Stimulated activated CD8-positive, alpha-beta memory T cell treated with anti-CD3 and anti-CD28 coated beads, Interleukin-4, amount 100 ng/mL, for 24 hours (primary cell): ENCODE data around the gene PYGO1.
"Not testable (repeated sequence)": the region's sequence is repeated elsewhere in the genome, so short reads cannot be mapped to it uniquely, and the experiment has no call there.

Source experiments
- DNase-seq: peaks from one replicate; pipeline ENCODE4 v3.0.0-alpha.2; 2020; ENCODE audit warnings: low read depth

PYGO1 gene

DNA sequence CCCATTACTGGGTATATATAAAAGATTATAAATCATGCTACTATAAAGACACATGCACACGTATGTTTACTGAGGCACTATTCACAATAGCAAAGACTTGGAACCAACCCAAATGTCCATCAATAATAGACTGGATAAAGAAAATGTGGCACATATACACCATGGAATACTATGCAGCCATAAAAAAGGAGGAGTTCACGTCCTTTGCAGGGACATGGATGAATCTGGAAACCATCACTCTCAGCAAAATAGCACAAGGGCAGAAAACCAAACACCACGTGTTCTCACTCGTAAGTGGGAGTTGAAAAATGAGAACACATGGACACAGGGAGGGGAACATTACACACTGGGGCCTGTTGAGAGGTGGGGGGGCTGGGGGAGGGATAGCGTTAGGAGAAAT is 82.7 kb downstream of the PYGO1 start:
- DNase-seq, result not testable (repeated sequence)

DNA sequence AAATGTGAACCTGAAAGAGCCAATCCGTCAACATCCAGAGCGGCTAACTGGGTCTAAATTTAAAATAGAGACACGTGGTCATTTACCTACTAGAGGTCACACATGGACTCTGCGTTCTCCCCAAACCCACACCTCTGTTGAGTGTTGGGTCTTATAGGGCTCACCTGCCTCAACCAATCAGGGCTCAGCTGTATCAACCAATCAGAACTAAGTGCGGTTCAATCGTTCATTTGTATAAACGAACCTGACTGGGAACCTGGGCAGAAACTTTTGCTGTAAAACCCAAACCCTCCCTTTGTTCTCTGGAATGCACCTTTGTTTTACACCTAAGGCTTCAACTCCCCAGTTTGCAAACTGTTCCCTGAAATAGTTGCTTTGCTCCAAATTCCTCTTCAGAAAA is 89.0 kb downstream of the PYGO1 start:
- DNase-seq, result no peak

DNA sequence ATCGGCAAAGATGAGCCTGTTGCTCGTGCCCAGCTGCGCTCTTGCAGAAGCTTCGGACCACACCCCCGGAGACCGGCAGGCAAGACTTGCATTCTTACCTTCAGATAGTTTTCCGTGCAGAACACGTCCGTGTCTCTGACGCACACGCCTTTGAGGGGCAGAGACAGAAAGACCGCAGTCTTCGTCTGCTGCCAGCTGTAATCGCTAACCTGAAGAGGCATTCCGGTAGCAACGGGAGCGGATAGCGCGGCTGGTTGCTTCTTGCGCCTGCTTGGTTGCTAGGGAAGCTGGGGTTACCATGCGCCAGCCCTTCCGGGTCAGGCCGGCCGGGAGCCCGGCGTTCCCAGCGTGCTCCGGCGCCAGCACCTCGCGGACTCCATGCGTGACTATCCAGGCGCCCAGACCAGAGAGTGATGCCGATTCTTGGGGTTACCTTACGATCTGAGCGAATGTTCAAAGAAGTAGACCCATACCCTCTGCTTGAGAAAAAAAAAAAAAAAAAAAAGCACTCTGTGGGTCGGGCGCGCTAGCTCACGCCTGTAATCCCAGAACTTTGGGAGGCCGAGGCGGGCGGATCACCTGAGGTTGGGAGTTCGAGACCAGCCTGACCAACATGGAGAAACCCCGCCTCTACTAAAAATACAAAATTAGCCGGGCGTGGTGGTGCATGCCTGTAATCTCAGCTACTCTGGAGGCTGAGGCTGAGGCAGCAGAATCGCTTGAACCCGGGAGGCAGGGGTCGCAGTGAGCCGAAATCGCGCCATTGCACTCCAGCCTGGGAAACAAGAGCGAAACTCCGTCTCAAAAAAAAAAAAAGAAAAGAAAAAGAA is 89.8 kb downstream of the PYGO1 start:
- peak; percentile 63 for DNase-seq

DNA sequence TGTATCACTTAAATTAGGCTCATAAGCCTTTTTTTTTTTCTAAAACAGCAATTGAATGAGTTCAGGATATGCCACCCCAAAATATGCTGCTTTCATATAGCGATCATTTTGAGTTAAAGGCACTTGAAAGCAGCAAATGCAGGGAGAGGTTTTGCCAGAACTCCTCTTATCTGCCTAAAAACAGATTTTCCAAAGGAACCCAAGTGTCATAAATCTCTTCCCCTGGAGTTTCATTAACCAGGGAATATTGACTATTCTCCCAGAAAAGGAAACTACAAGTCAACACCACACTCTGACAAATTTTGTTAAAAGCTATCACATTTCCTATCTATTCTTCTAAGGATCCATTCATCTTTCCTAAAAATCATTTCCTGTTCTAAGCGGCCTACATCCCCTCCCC is 91.4 kb downstream of the PYGO1 start:
- no peak for DNase-seq

DNA sequence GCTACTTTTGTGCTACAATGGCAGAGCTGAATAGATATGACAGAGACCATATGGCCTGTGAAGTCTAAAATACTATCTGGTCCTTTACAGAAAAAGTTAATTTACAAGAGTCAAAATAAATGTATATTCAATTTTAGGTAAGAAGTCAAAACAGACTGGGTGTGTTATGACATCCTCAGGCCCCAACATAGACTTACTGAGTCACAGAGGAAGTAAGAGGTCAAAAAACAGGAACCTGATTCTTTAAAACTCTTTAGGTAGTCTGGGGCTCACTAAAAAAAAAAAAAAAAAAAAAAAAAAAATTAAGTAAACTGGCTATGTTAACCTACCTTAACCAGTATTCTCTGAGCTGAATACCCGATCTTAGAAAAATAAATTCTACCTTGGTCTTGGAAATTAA is 93.2 kb downstream of the PYGO1 start:
- DNase-seq, result no peak

DNA sequence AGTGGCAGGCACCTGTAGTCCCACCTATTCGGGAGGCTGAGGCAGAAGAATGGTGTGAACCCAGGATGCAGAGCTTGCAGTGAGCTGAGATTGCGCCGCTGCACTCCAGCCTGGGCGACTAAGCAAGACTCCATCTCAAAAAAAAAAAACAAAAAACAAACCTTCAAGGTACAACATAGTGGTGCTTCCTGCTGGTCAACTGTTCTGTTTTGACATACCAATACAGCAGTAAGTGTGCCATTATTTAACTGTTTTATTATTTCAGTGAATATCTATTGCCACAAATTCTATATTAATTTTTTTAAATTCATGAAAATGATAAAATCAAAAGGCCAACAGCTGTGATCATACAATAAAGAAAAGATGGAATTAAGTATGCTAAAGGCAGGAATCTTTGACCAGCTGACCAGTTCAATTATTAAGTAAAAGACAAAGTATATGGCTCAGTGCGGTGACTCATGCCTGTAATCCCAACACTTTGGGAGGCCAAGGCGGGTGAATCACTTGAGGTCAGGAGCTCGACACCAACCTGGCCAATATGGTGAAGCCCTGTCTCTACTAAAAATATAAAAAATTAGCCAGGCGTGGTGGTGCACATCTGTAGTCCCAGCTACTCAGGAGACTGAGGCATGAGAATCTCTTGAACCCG is 99.1 kb downstream of the PYGO1 start:
- DNase-seq, result not testable (repeated sequence)
